ENCODE results near the gene UTP25. TPM values are rescaled to one million over a fixed set of nuclear protein-coding genes. Genes with fewer than 3 reads are reported as not detected.

Gene UTP25
- total RNA-seq, 6 experiments from 2014 or later = 9.0 to 18.5 (median 16.2) TPM

- Mint-ChIP-seq H3K4me3 (no peak overlapping the region), H3K36me3 (ENCODE audit: low read depth) (peaks cover 15% of the 10 kb centered on the region; the same call in 1 of the 2 replicates), H3K4me1 (ENCODE audit: low read depth) (peaks cover 21% of the 10 kb centered on the region), H3K9me3 (no peaks in the 10 kb centered on the region; the same call in 1 of the 2 replicates), H3K27me3 (ENCODE audit: insufficient read depth) (0 out of 2 replicates have a peak, but pooled peaks cover 2% of the 10 kb centered on the region), H3K27ac (no peak overlapping the region)
- TF ChIP-seq CTCF (IDR thresholded peaks at IDR 0.05) = peak; percentile 99
- peak; percentile 74 for DNase-seq
These were observed 32.6 kb downstream of the UTP25 start for GRCh38 chr1:209860293-209860881.

- no peak for TF ChIP-seq CTCF (IDR thresholded peaks at IDR 0.05)
- H3K27ac Mint-ChIP-seq = no peak overlapping the region
- DNase-seq = no peak
- H3K4me1 Mint-ChIP-seq (ENCODE audit: low read depth) = peaks cover 21% of the 10 kb centered on the region
- 0 out of 2 replicates have a peak, but pooled peaks cover 2% of the 10 kb centered on the region for H3K27me3 Mint-ChIP-seq (ENCODE audit: insufficient read depth)
- peaks cover 18% of the 10 kb centered on the region for H3K36me3 Mint-ChIP-seq (ENCODE audit: low read depth)
- no peak overlapping the region for H3K4me3 Mint-ChIP-seq
- no peaks in the 10 kb centered on the region; the same call in 1 of the 2 replicates for H3K9me3 Mint-ChIP-seq
These were observed 33.5 kb downstream of the UTP25 start for GRCh38 chr1:209861242-209861641.

GRCh38 chr1:209862391-209863356 is 34.9 kb downstream of the UTP25 start:
- no peak for TF ChIP-seq CTCF (IDR thresholded peaks at IDR 0.05)
- H3K27ac Mint-ChIP-seq = no peak overlapping the region

GRCh38 chr1:209863766-209864485 is 36.2 kb downstream of the UTP25 start:
- no peak for TF ChIP-seq CTCF (IDR thresholded peaks at IDR 0.05)
- H3K9me3 Mint-ChIP-seq = peaks cover 11% of the 10 kb centered on the region
- H3K36me3 Mint-ChIP-seq (ENCODE audit: low read depth) = peaks cover 17% of the 10 kb centered on the region
- no peak for DNase-seq
- no peak overlapping the region for H3K27ac Mint-ChIP-seq
- H3K27me3 Mint-ChIP-seq (ENCODE audit: insufficient read depth) = 0 out of 2 replicates have a peak, but pooled peaks cover 2% of the 10 kb centered on the region
- H3K4me3 Mint-ChIP-seq = no peak overlapping the region
- H3K4me1 Mint-ChIP-seq (ENCODE audit: low read depth) = peaks cover 21% of the 10 kb centered on the region

More at GRCh38 chr1:209862391-209863356, 34.9 kb downstream of the UTP25 start:
- peaks cover 24% of the 10 kb centered on the region for H3K36me3 Mint-ChIP-seq (ENCODE audit: low read depth)
- no peak for DNase-seq
- H3K9me3 Mint-ChIP-seq = peaks cover 11% of the 10 kb centered on the region
- H3K4me1 Mint-ChIP-seq (ENCODE audit: low read depth) = peaks cover 21% of the 10 kb centered on the region
- 0 out of 2 replicates have a peak, but pooled peaks cover 2% of the 10 kb centered on the region for H3K27me3 Mint-ChIP-seq (ENCODE audit: insufficient read depth)
- H3K4me3 Mint-ChIP-seq = no peak overlapping the region

GRCh38 chr1:209866201-209866600 is 38.4 kb downstream of the UTP25 start:
- H3K4me1 Mint-ChIP-seq (ENCODE audit: low read depth) = peaks cover 39% of the 10 kb centered on the region
- H3K4me3 Mint-ChIP-seq = no peak overlapping the region
- peaks cover 11% of the 10 kb centered on the region for H3K9me3 Mint-ChIP-seq
- H3K27me3 Mint-ChIP-seq (ENCODE audit: insufficient read depth) = 0 out of 2 replicates have a peak, but pooled peaks cover 2% of the 10 kb centered on the region
- H3K36me3 Mint-ChIP-seq (ENCODE audit: low read depth) = peaks cover 17% of the 10 kb centered on the region
- no peak for DNase-seq
- TF ChIP-seq CTCF (IDR thresholded peaks at IDR 0.05) = no peak
- H3K27ac Mint-ChIP-seq = no peak overlapping the region
